ENCODE measurements around the gene UBL7. TPM values are rescaled to one million over a fixed set of nuclear protein-coding genes. Genes with fewer than 3 reads are reported as not detected.

Gene UBL7
- total RNA-seq, 1 donor from 2014 or later: 53.7 TPM

DNA sequence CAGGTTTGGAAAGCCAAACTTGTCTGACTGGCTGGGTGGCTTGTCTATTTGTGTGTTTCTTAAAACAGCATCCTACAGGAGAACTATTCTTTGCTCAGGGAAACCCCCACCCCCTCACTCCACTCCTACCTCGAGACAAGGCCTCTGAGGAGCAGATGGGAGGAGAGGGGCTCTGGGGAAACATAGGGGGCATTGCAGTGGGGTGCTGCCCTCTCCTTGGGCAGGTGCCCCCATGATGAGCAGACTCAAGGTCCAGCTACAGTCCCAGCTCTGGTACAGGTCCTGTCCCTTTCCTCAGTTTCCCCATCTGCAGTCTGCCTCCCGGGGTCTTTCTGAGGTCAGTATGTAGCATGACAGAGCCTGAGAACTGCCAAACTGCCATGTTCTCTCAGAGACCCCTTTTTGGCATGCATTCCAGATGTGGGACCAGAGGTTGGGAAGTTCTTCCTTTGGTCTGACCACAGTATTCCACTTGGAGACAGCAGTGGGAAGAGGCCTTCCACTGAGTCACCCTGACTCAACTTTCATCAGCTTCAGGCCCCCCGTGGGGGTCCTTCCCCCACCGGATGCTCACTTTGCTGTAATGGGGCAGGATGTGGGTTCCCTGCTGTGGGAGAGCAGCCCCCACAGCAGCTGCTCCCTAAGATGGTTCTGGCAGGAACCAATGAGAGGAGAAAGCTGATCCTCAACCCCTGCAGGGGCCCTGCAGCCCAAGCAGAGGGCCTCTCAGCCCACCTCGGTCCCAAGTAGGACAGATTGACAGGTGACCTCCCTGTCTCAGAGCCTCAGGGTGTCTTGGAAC lies 61.2 kb downstream of the UBL7 start:
- H3K9me3 Mint-ChIP-seq (ENCODE audit: low read depth): no peaks in the 10 kb centered on the region
- peaks cover 20% of the 10 kb centered on the region for H3K27me3 Mint-ChIP-seq
- H3K36me3 Mint-ChIP-seq (ENCODE audit: insufficient read depth): no peaks in the 10 kb centered on the region
- DNase-seq (ENCODE audit: low spot score, unreplicated experiment): no peak
- TF ChIP-seq, protein P1, sequence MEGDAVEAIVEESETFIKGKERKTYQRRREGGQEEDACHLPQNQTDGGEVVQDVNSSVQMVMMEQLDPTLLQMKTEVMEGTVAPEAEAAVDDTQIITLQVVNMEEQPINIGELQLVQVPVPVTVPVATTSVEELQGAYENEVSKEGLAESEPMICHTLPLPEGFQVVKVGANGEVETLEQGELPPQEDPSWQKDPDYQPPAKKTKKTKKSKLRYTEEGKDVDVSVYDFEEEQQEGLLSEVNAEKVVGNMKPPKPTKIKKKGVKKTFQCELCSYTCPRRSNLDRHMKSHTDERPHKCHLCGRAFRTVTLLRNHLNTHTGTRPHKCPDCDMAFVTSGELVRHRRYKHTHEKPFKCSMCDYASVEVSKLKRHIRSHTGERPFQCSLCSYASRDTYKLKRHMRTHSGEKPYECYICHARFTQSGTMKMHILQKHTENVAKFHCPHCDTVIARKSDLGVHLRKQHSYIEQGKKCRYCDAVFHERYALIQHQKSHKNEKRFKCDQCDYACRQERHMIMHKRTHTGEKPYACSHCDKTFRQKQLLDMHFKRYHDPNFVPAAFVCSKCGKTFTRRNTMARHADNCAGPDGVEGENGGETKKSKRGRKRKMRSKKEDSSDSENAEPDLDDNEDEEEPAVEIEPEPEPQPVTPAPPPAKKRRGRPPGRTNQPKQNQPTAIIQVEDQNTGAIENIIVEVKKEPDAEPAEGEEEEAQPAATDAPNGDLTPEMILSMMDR (IDR thresholded peaks at IDR 0.05; ENCODE audit: unreplicated experiment): no peak
- no peak overlapping the region for H3K27ac Mint-ChIP-seq
- H3K4me3 Mint-ChIP-seq (ENCODE audit: low read depth): no peak overlapping the region
- peaks cover 7% of the 10 kb centered on the region for H3K4me1 Mint-ChIP-seq (ENCODE audit: low read depth)

DNA sequence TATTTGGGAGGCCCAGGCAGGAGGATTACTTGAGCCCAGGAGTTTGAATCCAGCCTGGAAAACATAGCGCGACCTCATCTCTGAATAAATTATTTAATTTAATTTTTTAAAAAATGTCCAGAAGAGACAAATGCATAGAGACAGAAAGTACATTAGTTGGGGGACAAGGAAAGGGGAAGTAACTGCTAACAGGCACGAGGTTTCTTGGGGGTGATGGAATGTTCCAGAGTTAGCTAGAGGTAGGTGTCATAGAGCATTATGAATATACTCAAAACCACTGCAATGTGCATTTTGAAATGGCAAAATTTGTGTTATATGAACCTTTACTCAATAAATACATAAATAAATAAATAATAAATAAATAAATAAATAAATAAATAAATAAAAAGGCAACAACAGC lies 61.9 kb downstream of the UBL7 start:
- Mint-ChIP-seq H3K4me3 (ENCODE audit: low read depth) (no peak overlapping the region), H3K36me3 (ENCODE audit: insufficient read depth) (no peaks in the 10 kb centered on the region), H3K4me1 (ENCODE audit: low read depth) (peaks cover 7% of the 10 kb centered on the region), H3K9me3 (ENCODE audit: low read depth) (no peaks in the 10 kb centered on the region), H3K27me3 (peaks cover 26% of the 10 kb centered on the region), H3K27ac (no peak overlapping the region)
- DNase-seq (ENCODE audit: low spot score, unreplicated experiment): no peak
- TF ChIP-seq, protein P1 (IDR thresholded peaks at IDR 0.05; ENCODE audit: unreplicated experiment): no peak

DNA sequence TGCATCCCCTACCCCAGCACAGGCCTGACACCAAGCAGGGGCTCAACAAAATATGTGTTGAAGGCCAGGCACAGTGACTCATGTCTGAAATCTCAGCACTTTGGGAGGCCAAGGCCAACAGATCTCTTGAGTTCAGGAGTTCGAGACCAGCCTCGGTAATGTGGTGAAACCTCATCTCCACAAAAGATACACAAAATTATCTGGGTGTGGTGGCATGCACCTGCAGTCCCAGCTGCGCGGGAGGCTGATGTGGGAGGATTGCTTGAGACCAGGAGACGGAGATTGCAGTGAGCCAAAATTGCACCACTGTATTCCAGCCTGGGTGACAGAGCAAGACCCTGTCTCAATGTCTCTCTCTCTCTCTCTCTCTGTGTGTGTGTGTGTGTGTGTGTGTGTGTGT lies 62.8 kb downstream of the UBL7 start:
- H3K27me3 Mint-ChIP-seq: peaks cover 35% of the 10 kb centered on the region
- DNase-seq (ENCODE audit: low spot score, unreplicated experiment): no peak
- peaks cover 7% of the 10 kb centered on the region for H3K4me1 Mint-ChIP-seq (ENCODE audit: low read depth)
- H3K27ac Mint-ChIP-seq: no peak overlapping the region
- no peak overlapping the region for H3K4me3 Mint-ChIP-seq (ENCODE audit: low read depth)
- H3K36me3 Mint-ChIP-seq (ENCODE audit: insufficient read depth): no peaks in the 10 kb centered on the region
- TF ChIP-seq, protein P1 (IDR thresholded peaks at IDR 0.05; ENCODE audit: unreplicated experiment): no peak
- H3K9me3 Mint-ChIP-seq (ENCODE audit: low read depth): no peaks in the 10 kb centered on the region

DNA sequence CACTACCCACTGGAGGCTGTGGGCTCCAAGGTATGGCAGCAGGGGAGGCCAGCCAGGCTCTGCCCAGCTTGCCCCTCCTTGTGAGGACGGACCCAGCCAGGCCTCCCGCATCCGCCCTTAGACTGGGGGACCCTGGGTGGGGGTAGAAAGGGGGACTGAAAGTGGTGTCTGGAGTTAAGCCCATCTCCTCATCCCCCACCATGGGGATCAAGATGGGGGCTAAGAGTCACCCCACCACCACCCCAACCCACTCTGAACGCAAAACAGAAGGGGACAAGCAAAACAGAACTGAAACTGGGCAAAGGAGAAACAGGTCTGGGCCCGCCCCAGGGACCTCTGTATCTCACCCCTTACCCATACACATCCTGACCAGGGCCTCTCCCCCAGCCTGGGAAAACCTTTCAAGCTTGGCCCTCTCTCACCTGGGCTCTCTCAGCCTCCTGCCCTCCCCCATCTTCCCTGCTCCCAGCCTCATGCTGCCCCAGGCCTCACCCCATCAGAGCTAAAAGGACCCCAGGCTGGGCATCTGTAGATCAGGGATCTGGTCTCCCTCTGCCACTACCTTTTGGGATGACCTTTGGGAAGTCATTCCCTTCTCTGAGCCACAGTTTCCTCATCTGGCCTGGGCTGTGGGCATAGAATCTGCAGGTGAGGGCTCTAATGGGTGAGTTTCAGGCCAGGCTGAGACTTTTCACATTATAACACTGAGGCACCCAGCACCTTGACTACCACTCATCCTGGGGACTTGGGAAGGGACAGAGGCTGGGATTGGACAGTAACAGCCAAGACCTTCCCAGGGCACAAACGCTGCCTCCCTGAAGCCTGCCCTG lies 63.5 kb downstream of the UBL7 start:
- TF ChIP-seq, protein P1 (IDR thresholded peaks at IDR 0.05; ENCODE audit: unreplicated experiment): no peak
- Mint-ChIP-seq H3K4me3 (ENCODE audit: low read depth) (no peak overlapping the region), H3K9me3 (ENCODE audit: low read depth) (no peaks in the 10 kb centered on the region), H3K4me1 (ENCODE audit: low read depth) (peaks cover 7% of the 10 kb centered on the region), H3K36me3 (ENCODE audit: insufficient read depth) (no peaks in the 10 kb centered on the region), H3K27me3 (peaks cover 40% of the 10 kb centered on the region), H3K27ac (peak overlapping the region; percentile 24)
- DNase-seq (ENCODE audit: low spot score, unreplicated experiment): no peak

DNA sequence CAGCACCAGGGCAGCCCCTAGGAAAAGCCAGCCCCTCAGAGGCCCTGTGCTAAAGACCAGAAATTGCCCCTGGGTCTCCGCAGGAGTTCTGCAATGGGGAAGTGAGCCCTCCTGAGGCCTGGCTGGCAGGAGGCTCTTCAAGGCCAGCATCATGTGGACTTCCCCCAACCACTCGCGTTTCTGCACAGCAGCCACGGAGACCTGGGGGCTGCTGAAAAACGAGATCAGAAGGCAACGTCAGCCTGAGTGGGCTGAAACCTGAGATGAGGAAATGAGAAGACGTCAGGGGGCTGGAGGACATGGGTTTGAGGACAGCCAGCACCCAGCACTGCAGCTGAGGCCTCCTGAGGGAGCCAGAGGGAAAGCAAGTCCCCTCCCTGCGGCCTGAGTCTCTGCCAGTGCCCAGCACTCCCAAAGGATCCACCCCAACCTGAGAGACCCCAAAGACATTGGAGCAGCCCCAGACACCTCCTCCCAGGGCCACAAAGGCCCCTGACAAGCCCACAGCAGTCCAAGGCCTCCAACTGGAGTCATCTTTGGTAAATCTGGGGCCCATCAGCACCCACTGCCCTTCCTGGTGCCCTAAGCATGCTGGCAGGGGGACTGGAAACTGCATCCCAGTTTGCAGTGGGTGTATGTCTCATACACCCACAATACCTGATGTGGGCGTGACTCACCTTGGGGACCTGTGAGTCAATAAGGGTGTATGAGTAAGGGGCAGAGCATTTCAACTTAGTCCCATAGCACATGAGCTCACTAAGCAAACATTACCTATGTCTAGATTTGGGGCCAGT lies 64.3 kb downstream of the UBL7 start:
- H3K36me3 Mint-ChIP-seq (ENCODE audit: insufficient read depth): no peaks in the 10 kb centered on the region
- peaks cover 33% of the 10 kb centered on the region for H3K27me3 Mint-ChIP-seq
- no peak for DNase-seq (ENCODE audit: low spot score, unreplicated experiment)
- no peak overlapping the region for H3K4me3 Mint-ChIP-seq (ENCODE audit: low read depth)
- H3K9me3 Mint-ChIP-seq (ENCODE audit: low read depth): no peaks in the 10 kb centered on the region
- TF ChIP-seq, protein P1 (IDR thresholded peaks at IDR 0.05; ENCODE audit: unreplicated experiment): no peak
- peak overlapping the region; percentile 24 for H3K27ac Mint-ChIP-seq
- peaks cover 7% of the 10 kb centered on the region for H3K4me1 Mint-ChIP-seq (ENCODE audit: low read depth)

All from progenitor cell of endocrine pancreas (in vitro differentiated cells).